Ramos (cell line): ENCODE measurements around the gene PTPRN2.

ENCODE experiments used
- in situ Hi-C: fragments of 300-500 bp; cut with MboI; formaldehyde crosslinking; loops from one replicate; pipeline ENCODE4 v1.14.3; 2022; ENCODE audit warnings: low sequenced_read_pairs; ENCODE audit not compliant: unreplicated experiment

The PTPRN2 gene

DNA sequence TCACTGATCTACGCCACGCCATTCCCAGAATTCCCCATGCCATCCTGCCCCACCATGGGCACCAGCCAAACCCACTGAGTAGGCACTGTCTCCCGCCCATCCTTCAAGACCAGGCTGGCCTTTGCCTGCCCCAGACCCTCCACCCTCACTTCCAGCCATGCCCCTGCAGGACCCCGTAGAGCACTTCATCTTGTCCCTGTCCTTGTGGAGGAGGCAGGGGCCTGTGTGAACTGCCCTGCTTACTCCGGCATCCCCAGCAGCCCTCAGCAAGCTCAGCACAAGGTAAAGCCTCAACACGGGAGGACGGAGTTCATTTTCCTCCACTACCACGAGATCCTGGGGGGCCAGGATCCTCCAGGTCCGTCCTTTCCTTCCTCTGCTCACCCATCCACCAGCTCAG is 577.7 kb downstream of the PTPRN2 start:
- in situ Hi-C loops: no loop called here

DNA sequence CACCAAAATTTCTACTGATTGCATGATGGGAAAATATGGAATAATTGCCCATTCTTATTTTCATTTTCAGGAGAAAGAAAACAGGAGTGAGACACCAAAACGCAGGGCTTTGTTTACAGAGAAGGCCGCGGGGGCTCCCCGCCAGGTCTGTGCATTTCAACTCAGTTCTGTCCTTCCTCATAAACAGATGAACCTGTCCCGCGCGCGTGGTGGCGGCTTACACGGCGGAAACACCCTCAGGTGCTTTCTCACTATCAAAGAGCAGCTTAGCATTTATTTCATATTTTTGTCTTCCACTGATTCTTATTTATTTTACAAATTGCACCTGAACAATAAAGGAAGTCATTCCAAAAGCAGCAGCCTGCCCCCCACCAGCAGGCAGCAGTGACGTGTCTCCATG is 579.4 kb downstream of the PTPRN2 start:
- in situ Hi-C loops: no loop called here

DNA sequence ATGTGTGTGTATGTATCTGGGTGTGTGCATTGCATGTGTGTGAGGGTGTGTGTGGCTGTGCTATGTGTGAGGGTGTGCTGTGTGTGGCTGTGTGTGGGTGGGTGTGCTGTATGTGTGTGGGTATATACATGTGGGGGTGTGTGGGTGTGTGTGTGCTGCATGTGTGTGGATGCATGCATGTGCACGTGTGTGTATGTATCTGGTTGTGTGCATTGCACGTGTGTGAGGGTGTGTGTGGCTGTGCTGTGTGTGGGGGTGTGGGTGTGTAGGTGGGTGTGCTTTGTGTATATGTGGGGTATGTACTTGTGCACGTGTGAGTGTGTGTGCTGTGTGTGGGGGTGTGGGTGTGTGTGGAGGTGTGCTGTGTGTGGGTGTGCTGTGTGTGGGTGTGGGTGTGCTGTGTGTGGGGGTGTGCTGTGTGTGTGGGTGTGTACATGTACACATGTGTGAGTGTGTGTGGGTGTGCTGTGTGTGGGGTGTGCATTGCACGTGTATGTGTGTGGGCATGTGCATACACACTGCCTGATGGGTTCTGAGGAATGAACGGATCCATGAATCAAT is 579.8 kb downstream of the PTPRN2 start:
- in situ Hi-C loops: no loop called here

DNA sequence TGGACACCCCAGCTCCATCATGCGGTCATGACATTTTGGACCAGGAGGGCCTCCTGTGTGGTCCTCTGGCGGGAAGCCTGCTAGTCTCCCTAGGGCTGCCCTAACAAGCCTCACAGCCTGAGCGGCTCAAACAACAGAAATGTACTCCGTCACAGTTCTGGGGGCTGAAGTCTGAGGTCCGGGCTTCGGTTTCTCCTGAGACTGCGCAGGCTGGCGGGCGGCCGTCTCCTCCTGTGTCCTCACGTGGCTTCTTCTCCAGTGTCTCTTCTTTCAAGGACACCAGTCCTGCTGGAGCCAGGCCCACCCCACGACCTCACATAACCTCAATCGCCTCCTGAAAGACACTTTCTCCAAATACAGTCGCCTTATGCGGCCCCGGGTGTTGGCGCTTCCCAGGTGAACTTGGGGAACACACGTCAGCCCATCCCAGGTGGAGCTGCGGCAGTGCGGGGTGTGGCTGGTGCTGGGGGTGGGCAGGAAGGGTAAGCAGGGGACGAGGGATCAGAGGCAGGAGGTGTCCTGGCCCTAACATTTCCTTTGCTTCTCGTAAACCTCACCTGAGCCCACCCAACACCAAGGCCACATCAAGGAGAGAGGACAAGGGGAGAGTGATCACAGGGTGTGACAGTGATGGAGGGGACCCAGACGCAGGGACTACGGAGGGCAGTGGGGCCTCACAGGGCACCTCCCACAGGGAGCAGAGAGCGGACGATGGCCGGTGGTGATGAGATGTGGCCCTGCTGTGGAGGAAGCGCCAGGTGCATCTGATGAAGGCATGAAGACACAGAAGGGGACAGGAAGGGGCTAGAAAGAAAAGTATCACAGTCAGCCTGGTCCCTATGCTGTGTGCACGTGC is 580.6 kb downstream of the PTPRN2 start:
- in situ Hi-C loops: no loop called here

DNA sequence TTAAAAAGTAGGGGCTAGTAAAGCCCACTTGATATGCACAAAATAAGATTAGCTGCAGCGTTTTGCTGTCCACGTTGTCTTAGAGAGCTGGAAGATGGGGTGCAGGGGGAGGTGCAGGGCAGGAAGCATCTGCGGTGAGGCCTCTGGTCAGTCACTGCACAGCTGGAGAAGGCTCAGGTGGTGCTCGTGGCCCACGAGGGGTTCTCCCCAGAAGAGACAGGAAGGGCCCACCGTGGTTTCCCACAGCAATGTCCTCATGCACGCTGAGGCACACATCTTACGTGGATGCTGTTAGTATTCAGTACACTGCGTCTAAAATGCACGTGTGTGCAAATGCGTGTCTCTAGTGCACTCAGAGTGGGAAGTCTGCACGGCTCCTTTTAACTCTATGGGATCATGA is 582.1 kb downstream of the PTPRN2 start:
- in situ Hi-C loops: no loop called here

DNA sequence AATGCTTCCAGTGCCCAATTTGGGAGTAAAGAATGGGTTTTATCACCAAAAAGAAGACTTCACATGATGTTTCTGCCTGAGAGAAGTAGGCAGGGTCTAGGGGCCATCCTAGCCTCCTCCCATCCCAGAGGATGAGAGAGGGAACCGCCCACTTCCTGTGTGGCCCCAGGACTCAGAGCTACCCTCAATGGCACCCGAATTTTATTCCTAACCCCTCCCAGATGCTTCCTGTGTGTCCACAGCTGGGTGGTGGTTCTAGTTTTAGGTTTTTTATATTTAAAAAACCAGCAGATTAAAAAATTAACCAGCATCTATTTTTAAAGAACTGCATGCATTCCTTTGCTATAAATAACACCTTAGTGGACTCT is 583.5 kb downstream of the PTPRN2 start:
- in situ Hi-C loops: no loop called here

DNA sequence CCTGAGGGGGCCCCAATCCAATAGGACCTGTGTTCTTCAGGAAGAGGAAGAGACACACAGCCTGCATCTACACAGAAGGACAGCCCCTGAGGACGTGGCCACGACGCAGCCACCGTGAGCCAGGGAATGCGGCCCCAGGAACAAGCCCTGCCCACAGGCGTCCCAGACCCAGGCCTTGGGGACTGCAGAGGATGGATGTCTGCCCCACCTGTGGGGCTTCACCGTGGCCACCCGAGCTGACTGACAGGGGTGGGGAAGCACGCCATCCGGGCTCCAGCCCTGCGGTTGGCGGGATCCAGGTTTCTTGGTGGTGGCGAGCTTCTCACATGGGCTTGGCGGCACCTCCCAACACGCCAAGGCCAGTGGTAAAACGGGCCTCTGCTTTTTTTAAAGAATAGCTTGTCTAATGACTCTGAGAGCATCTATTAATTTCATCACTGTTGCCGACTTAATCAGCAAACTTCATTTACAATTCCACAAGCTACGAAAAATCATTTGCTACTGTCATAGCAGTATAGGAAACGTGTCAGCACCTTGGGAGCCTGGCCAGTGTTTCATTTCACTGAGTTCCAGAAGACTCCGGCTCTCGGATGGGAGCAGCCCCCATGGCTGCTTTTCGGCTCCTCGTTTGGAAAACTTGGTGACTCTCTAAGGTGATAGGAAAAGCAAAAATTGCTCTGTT is 584.0 kb downstream of the PTPRN2 start:
- in situ Hi-C loops: no loop called here

DNA sequence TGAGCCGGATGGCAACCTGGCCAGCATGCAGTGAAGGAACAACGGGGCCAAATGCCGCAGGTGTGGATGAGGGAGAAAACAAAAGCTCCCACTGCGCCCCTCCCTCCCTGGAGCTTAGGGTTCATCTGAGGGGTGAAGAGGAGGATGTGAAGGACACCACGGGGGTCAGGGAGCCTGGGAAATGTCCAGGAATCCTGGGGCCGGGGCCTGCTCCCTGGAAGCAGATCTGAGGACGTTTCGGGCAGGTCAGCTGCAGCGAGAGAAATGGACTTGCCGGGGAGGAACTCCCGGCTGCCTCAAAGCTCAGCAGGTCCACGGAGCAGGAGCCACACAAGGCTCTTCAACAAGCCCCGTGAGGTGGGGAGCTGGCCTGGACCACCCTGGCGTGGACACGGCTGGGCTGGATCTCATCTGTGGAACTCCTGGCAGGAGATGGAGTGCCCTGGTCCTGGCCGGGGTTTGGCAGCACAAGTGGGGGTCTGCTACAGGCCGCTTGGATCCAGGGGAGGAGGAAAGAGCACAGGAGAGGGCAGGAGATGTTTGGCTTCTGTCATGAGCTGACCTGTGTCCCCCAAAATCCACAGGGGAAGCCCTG is 585.0 kb downstream of the PTPRN2 start:
- in situ Hi-C loops: no loop called here

DNA sequence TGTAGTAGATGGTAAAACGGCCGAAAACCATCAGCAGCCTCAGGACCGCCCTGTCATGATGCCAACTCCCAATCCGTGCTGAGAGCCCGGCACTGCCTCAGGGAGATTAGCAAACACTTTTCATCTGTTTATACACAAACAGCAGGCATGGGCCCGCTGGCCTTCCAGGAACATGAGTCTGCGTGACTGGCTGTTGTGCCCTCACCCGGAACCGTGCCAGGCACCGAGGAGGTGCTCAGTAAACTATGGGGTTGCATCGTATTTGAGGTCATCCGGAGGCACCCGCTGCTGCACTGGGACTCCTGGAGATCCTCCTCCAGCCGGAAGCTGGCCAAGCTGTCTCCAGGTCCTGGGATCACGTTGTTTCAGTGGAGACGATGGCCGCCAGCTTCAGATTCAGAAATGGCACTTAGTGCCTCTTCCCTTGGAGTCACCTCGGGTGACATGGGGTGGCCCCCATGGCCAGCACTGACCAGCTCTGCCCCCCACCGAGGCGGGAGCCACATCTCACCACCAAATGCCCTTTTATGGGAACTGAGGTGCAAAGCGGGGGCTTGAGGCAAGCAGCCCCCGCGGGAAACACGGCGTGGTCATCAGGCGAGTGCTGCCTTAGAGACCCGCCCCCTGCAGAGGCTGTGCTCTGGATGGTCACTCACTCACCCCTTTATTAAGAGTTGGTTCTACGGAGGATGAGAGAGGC is 585.9 kb downstream of the PTPRN2 start:
- in situ Hi-C loops: no loop called here

DNA sequence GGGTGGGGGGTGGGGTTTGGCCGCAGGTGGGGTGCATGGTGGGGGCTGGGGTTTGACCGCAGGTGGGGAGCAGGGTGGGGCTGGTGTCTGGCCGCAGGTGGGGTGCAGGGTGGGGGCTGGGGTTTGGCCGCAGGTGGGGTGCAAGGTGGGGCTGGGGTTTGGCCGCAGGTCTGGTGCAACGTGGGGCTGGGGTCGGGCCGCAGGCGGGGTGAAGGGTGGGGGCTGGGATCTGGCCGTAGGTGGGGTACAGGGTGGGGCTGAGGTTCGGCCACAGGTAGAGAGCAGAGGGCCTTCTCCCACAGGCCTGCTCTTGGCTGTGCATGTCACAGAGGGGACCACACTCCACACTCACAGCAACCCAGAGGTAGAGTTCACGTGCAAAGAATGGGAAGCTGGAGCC is 586.6 kb downstream of the PTPRN2 start:
- in situ Hi-C loops: no loop called here

DNA sequence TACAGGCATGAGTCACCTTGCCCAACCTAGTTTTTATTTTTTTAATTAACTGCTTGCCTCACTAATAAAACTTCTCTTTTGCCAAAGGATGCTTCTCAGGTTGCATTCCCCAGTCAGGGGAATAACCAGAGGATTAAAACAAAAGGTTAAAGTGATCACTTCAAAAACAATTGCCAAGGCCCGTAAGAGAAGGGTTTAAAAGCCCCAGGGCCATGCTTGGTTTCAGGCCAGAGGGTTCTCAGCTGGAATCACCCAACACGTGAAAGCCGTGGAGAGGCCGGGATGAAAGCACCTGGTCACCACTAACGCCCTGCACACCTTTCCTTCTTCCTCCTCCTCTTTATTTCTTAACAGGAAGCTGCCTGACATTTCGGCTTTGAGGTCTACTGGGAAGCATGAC is 587.5 kb downstream of the PTPRN2 start:
- in situ Hi-C loops: no loop called here

DNA sequence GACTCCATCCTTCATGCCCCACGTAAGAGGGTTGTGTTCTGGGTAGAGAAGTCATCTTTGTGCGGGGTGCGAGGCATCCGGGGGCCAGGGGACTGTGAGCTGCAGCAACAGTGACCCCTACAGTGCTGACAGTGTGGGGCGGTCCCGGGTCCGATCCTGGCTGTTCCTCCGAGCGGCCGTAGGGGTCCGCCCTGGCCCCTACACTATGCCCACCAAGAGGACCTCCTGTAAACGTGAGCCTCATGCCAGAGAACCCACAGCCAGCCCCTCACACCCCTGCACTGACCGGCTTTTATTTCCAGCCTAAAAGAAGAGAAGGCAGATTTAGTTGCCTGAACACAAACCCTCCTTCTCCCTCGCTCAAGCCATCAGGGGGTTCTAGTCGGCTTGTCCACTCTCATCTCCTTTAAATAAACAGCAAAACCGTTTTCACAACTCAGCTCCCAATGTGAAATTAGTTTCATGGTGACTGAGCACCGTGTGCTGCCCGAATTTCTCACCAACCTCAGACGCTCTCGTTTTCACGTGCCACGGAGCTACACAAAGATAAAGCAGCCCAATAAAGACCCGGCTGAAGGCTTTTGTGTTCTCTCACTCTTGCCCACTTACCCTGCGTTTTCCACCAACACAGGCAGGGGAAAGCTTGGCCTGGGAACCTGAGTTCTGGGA is 588.6 kb downstream of the PTPRN2 start:
- in situ Hi-C loops: no loop called here

DNA sequence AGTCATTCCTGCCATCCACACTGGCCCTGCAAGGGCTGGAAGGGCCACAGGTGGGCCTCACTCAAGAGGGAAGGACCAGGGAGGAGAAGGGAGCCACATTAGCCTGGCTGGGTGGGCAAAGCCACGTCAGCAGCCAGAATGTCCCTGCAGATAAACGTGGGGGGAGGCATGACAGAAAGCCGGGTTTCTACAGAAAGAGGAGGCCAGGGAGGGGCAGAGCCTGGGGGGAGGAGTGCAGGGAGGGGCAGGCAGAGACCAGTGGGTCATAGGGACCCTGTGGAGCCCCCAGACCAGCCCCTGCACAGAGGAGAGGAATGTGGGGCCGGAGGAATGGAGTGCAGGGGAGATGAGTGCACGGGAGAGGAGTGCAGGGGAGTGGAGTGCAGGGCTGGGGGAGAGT is 590.2 kb downstream of the PTPRN2 start:
- in situ Hi-C loops: no loop called here

DNA sequence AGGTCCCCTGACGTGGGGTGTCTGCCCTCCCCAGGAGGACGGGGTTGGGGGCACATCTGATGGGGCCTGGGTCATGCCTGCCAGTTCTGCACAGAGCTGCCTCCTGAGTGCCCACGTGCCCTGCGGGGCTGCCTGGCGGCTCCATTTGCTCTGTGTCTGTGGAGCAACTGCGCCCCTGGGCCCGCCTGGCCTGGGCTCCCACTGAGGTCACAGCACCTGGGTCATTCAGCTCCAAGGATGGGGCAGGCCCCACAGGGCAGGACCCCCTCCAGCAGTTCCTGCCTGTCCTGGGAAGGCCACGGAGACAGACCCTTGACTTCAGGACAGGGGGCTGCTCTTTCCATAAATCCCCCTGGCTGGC is 590.6 kb downstream of the PTPRN2 start:
- in situ Hi-C loops: no loop called here

DNA sequence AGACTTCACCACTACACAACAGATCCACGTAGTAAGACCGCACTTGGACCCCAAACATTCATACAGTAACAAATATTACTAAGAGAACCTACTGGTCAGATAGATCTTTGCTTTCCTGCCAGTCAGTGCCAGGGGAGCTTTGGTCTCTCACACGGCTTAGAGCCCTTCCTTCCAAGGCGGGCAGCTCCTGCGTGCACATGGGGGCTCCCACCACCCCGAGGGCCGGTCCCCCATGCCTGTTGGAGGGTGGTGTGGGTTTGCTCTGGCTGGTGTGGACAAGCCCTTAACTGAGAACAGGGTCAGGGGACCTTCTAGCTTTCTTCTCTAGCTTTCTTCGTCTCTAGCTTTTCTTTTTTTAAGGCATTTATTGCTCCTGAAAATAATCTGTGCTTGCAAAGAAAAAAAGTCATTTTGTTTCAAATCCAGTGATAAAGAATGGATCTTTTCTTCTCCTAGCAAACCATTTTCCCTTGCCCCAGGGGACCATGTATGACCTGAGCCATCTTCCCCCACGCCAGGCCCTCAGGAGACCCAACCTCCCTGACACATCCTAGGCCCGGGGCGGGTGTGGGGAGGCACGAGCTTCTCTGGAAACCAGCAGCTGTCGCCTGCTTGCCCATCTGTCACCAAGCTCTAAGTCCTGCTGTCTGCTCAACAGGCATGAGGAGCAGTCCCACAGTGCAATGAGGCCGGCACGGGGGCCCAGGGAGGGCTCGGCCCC is 591.1 kb downstream of the PTPRN2 start:
- in situ Hi-C loops: no loop called here

DNA sequence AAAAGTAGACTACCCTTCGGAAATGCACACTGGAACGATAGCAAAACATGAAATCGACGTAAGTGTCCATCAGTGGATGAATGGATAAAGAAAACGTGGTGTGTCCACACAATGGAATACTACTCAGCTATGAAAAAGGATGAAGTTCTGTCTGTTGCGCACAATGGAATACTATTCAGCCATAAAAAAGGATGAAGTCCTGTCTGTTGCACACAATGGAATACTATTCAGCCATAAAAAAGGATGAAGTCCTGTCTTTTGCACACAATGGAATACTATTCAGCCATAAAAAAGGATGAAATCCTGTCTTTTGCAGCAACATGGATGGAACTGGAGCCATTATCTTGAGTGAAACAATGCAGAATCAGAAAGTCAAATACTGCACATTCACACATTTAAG is 591.8 kb downstream of the PTPRN2 start:
- in situ Hi-C loops: no loop called here

DNA sequence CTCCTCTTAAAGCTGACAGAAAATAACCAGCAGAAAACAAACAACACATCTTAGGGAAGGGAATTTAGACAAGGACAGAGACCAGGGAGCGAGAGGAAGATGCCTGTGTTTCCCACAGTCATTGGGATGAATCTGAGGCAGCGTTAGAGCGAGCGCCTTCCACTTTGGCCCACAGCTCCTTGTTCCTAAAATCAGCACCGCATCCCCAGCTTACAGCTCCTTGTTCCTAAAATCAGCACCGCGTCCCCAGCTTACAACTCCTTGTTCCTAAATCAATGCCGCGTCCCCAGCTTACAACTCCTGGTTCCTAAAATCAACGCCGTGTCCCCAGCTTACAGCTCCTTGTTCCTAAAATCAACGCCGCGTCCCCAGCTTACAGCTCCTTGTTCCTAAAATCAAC is 593.3 kb downstream of the PTPRN2 start:
- in situ Hi-C loops: no loop called here

DNA sequence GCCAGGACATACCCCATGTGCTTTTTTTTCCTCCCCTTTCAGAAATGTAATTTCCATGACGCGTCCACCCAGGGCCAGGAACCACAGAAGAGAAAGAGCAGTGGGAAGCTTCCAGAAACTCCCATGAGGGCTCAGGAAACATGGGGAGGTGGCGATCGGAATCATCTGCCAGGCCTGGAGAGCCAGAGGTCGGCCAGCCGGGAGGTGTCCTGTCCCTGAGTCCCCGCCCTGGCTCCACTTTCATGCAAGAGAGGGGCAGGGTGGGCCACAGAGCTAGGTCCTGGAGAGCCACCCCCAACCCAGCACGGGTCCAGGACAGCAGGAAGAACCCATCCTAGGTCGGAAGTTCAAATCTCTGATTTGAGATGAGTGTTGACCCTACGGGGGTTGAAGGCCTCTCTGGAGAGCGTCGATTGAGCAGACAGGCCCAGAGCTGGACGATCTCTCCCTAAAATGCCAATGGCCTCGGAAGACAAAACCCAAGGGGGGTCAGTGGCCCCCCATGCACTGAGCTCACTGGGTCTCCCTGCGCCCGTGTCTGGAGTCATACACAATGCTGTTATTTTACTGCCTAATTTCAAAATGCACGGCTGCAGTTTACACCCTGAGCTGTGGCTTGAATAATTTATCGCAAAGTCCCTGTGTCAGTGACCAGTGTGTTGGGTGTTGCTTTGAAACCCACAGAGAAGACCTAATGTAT is 594.1 kb downstream of the PTPRN2 start:
- in situ Hi-C loops: no loop called here
